Astrocyte of the spinal cord (primary cell): Measurements from ENCODE around the gene BAHCC1.

Experiments
- DNase-seq: peaks from one replicate; pipeline ENCODE4 v3.0.0; 2011; ENCODE audit warnings: low read depth, low spot score
- H3K4me3 ChIP-seq: 2 replicates; pipeline ENCODE4 v1.5.1; 2011; ENCODE audit warnings: low read depth, mild to moderate bottlenecking, low read length, moderate library complexity
- in situ Hi-C: cut with HindIII; loops from 2 replicates; pipeline ENCODE4 v1.10.0; 2017; ENCODE audit warnings: low sequenced_read_pairs
- TF ChIP-seq, protein P1 (sequence below): IDR thresholded peaks from 2 replicates; pipeline ENCODE4 v1.5.1; 2012; ENCODE audit warnings: low read depth, mild to moderate bottlenecking, low read length, inconsistent platforms

BAHCC1 gene

DNA sequence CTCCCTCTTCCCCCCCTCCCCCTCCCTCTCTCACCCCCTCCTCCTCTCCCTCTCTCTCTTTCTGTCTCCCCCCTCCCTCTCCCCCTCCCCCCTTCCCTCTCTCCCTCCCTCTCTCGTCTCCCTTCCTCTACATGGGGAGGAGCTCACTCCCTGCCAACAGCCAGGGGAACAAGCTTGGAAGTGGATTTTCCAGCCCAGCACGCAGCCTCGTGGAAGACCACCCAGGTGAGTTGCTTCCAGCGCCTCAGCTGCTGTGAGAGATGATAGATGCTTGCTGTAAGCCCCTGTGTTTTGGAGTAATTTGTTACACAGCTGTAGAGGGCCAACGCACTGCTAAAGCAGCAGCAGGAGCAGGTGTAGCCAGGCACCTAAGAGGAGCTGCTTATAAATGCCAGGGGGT lies 96.5 kb downstream of the BAHCC1 start:
- in situ Hi-C loops, result no loop called here
- no peak for DNase-seq
- TF ChIP-seq, protein P1, sequence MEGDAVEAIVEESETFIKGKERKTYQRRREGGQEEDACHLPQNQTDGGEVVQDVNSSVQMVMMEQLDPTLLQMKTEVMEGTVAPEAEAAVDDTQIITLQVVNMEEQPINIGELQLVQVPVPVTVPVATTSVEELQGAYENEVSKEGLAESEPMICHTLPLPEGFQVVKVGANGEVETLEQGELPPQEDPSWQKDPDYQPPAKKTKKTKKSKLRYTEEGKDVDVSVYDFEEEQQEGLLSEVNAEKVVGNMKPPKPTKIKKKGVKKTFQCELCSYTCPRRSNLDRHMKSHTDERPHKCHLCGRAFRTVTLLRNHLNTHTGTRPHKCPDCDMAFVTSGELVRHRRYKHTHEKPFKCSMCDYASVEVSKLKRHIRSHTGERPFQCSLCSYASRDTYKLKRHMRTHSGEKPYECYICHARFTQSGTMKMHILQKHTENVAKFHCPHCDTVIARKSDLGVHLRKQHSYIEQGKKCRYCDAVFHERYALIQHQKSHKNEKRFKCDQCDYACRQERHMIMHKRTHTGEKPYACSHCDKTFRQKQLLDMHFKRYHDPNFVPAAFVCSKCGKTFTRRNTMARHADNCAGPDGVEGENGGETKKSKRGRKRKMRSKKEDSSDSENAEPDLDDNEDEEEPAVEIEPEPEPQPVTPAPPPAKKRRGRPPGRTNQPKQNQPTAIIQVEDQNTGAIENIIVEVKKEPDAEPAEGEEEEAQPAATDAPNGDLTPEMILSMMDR, result no peak
- no peak overlapping the region for H3K4me3 ChIP-seq

DNA sequence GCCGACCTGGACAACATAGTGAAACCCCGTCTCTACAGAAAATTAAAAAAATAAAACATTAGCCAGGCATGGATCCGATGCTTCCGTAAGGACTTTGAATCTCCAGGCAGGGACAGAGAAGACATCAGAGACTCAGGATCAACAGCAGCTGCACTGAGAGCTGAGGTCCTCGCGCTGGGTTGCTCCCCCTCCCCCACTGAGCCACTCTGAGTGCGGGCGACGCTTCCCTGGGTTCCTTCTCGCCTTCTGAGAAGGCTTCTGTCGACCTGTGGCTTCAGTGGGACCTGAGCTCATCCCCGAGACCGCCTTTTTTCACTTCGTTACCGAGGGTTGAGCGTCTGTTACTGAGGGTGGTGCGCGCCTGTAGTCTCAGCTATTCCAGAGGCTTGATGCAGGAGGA lies 96.9 kb downstream of the BAHCC1 start:
- in situ Hi-C loops, result no loop called here
- DNase-seq, result no peak
- TF ChIP-seq, protein P1, result no peak
- H3K4me3 ChIP-seq, result no peak overlapping the region

DNA sequence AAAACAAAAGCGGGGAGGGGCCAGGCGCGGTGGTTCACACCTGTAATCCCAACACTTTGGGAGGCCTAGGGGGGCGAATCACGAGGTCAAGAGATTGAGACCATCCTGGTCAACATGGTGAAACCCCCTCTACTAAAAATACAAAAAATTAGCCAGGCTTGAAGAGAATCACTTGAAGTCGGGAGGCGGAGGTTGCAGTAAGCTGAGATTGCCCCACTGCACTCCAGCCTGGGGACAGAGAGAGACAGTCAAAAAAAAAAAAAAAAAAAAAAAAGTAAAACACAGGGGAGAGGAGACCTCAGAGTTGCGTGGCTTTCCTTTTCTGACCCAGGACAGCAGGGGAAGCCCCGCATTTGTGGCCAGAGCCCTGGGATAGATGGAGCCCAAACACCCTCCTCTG lies 97.4 kb downstream of the BAHCC1 start:
- H3K4me3 ChIP-seq, result no peak overlapping the region
- in situ Hi-C loops, result no loop called here
- DNase-seq, result no peak
- TF ChIP-seq, protein P1, result no peak

DNA sequence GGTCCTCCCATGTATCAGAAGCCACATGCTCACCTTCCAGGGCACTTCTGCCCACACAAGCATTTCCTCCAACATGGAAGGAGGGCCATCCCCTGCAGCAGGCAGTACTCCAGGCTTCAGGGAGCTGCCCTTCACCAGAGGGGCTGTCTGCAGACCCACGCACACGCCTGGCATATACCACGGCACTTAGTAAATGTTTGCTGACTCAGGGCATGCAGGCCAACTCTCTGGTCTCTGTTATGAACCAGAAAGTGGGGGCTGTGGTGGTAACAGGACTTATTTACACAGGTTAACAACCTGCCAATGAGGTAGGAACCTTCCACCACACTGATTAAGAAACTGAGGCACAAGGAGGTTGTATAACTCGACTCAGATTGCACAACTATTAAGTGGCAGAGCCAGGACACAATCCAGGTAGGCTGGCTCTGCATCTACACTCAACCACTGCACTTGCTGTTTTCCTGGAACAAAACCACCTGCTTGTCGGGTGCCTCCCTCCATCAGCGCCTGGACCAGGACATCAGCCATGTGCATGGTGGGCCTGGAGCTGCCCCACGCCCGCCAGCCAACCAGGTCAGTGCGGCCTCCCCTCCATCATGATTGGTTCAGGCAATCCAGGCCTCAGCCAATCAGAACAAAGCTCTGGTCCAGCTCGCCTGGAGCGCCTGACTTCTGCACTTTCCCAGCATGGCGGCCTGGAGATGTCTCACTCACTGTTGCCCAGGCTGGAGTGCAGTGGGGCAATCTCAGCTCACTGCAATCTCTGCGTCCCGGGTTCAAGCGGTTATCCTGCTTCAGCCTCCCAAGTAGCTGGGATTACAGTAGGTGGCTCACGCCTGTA lies 98.2 kb downstream of the BAHCC1 start:
- in situ Hi-C loops, result no loop called here
- DNase-seq, result no peak
- H3K4me3 ChIP-seq, result no peak overlapping the region
- TF ChIP-seq, protein P1, result no peak

DNA sequence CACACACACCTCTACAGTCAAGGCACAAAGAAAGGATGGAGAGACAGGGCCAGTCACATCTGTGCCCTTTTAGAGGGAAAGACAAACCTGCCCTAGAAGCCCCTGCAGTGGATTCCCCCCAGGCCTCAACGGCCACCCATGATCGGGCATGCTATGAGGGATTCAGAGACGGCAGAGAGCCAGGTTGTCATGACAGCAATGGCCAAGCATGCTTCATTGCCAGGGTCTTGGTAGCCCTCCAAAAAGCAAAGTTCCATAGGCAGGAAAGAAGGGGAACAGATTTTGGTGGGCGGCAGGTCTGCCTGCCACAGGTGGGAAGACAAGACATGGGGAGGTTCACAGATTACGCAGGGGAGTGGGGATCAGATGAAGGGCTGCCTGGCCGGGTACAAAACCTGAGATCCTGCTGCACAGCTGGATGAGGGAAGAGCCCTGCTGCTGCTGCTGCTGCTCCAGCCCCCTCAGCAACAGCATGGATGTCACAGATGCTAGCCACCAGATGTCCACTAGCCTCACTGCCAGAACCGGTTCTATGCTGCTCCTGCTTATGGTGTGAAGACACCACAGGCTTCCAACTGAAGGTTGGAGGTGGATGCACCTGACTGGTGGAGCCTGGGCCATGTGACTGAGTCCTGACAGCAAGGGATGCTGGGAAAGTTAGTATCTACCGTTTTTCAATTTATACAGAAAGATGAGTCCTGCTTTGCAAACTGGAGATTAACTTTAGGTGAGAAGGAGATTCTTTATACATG lies 99.5 kb downstream of the BAHCC1 start:
- TF ChIP-seq, protein P1, result no peak
- H3K4me3 ChIP-seq, result no peak overlapping the region
- in situ Hi-C loops, result no loop called here
- no peak for DNase-seq

DNA sequence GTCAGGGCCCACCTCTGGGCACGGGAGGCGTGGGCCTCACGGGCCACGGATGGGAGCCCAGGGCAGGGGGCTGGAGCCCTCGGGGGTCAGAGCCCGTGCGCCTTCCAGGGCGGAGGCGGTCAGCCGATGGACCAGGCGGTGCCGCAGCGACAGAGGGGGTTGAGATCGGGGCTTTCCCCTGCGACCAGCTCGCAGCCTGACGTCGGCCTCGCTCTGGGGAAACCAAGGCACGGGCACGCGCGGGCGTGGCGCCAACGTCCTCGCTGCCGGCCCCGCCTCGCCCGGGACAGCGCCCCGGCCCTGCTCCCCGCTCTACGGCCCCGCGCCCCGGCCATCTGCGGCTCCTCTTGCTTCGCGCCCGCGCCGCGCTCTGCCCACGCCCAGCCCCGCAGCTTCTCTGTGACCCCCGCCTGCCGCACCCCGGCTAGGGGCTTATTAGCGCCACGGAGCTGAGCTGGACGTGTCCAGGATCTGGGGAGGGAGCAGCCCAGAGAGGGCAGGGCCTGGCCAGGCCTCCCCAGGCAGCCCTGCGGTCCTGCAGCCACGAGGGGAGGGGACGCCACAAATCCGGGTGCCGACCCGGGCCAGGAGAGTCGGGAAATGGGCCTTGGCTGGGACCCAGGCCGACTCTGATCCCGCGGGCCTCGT lies 103.8 kb downstream of the BAHCC1 start:
- TF ChIP-seq, protein P1, result no peak
- in situ Hi-C loops, result no loop called here
- H3K4me3 ChIP-seq, result no peak overlapping the region
- DNase-seq, result no peak
